Peyer's patch (tissue), 4 donors: Measurements from ENCODE around the gene SAPCD1.

ENCODE experiments used
- CTCF ChIP-seq, 6 experiments: fragments of 450-650 bp in 4 of 6; fragments of 200-600 bp in 2 of 6; sonication (generic) in 1 of 6; IDR thresholded peaks; one replicate each; pipeline ENCODE4 v1.5.1; 2017 to 2019; ENCODE audit warnings: antibody characterized with exemption in 6 of 6, mild to moderate bottlenecking in 3 of 6, moderate library complexity in 1 of 6
- POLR2A ChIP-seq, 2 donors: fragments of 450-650 bp; IDR thresholded peaks; one replicate each; pipeline ENCODE4 v1.5.1; 2017; ENCODE audit warnings: antibody characterized with exemption in 2 of 2, mild to moderate bottlenecking in 2 of 2, moderate library complexity in 2 of 2

GRCh38 chr6:31740397-31741223 is 21.8 kb upstream of the SAPCD1 start:
- TF ChIP-seq POLR2A (IDR thresholded peaks at IDR 0.05) (no peak), CTCF (IDR thresholded peaks at IDR 0.05) (no peak)
